GM19395 (cell line): ENCODE results near the gene GRIK1.

Experiments used
- ATAC-seq: cut with Tn5 transposase; IDR thresholded peaks from one replicate; pipeline ENCODE4 v1.9.1; 2021; ENCODE audit warnings: mild to moderate bottlenecking, moderate library complexity; ENCODE audit not compliant: unreplicated experiment

GRIK1 gene

DNA sequence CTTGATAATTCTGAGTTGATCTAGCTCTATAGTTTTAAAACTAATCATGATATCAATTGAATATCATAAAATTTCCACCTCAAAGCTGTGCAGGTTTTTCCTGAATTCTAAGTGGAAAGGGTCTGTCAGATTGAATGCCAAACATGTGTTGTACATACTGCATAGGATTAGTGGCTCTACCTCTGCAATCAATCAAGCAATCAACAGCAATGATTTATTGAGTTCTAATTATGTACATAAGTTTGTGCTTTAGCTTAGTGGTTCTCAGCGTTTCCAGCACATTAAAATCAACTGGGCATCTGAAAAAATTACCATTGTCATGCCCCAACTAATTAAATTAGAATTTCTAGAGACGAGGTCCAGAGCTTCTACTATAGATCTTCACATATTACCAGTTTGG is 389.6 kb downstream of the GRIK1 start:
- ATAC-seq: no peak

GRCh38 chr21:29549614-29550013 is 390.2 kb downstream of the GRIK1 start:
- no peak for ATAC-seq

- no peak for ATAC-seq
Observed at GRCh38 chr21:29547998-29548397, 391.8 kb downstream of the GRIK1 start.

DNA sequence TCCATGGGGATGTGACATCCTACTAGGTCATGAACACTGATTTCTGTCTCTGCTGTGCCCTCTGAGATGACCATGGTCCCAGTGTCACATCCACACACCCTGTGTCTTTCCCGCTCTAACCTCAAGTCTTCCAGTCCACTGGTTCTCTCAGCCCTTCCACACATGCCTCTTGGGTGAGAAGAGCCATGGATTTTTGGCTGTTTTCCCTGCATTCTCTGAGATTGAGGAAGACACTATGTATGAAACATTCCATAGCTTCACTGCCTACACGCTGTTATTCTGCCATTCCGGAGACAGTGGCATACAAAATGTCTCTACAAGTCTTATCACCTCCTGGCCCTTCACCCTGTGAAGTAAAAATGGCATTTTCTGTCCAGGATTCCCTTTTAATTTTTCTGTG is 393.7 kb downstream of the GRIK1 start:
- ATAC-seq: no peak

GRCh38 chr21:29540289-29540688 is 399.5 kb downstream of the GRIK1 start:
- no peak for ATAC-seq

GRCh38 chr21:29538115-29538514 is 401.7 kb downstream of the GRIK1 start:
- ATAC-seq: no peak

- ATAC-seq: no peak
Observed at GRCh38 chr21:29534448-29534847, 405.3 kb downstream of the GRIK1 start.

- ATAC-seq: no peak
Observed at GRCh38 chr21:29529139-29529538, 410.7 kb downstream of the GRIK1 start.

- no peak for ATAC-seq
Observed at GRCh38 chr21:29526545-29526944, 413.3 kb downstream of the GRIK1 start.

GRCh38 chr21:29524055-29524454 is 415.7 kb downstream of the GRIK1 start:
- ATAC-seq: no peak

GRCh38 chr21:29523646-29524045 is 416.1 kb downstream of the GRIK1 start:
- ATAC-seq: no peak

DNA sequence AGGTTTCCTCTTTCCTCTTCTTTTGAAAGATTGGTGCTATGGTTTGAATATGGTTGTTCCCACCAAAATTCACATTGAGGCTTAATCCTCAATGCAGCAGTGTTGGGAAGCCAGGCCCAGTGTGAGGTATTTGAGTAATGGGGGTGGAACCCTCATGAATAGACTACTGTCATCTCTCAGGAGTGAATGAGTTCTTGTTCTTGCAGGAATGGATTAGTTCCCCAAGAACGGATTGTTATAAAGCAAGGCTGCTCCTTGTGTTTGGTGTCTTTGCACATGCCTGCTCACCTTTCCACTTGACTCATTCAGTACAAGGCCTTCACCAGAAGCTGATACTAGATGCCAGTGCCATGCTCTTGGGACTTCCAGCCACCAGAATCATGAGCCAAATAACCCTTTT is 417.9 kb downstream of the GRIK1 start:
- ATAC-seq: no peak

DNA sequence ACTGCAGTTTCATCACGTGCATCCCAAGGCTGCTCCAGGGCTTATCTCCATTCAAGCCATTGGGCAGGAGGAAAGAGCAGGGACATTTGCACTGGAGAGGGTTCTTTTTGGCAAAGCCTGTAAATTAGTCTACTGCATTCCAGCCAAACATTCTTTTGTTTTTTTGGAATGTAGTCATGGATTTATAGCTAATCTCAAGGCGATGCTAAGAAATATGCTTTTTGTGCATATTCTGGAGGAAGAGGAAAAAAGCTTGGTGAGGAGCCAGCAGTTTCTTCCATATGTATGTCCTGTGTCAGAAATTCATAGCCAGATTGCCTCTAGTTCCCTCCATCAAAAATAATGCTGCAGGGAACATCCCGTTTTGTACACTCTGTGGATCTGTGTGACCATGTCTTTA is 419.6 kb downstream of the GRIK1 start:
- no peak for ATAC-seq

DNA sequence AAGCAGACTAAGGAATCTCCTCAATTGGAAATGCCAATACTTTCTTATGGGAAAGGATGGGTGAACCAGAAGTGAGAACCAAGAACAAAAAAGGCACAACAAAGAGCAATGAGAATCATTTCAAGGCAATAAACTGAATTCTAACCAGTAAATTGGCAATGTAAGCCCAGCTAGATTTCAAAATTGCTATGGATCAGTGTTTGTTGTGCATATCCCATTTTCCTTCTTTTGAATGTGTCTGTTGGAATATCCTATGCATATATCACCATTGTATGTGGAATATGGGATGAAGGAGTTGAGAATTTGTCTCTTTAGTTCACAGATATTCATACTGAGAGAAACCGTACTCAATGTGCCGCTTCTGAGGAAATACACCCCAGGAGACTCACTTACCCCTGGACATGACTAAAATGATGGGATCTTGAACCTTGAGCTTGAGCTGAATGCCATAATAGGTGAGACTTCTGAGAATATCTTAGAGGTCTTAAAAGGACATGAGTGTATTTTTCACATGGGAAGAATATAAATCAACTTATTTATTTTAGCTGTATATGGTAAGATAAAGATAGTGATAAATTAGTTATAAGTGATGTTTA is 425.0 kb downstream of the GRIK1 start:
- ATAC-seq: no peak

DNA sequence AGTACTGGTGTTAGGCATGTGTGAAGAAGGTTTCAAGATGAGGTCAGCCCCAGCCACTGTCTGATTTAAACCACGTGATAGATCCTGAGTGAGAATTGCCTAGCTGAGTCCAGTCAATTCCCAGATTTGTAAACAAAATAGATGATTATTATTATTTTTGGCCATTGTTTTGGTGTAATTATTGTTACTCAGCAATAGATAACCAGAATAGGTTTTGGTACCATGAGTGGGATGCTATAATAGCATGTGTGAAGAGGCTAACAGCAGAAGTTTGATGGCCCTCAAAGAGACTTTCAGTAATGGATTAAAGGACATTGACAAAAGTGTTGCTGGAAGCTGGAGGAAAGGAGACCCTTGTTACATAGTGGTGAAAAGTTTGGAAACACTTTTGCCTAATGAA is 426.3 kb downstream of the GRIK1 start:
- ATAC-seq: no peak

GRCh38 chr21:29511096-29511495 is 428.7 kb downstream of the GRIK1 start:
- ATAC-seq: no peak

DNA sequence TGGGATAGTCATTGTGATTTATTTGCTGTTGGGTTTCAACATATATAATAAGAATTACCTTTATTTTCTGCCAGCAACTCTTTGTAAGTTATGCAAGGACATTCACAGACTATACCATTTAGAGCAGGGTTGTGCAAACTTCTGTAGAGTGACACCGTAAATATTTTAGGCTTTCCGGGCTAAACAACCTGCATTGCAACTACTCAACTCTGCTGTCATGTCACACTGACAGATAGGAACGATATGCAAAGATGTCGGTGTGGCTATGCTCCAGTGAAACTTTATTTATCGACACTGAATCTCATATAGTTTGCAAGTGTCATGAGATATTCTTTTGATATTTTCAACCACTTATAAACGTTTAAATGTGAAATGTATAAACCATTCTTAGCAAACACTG is 430.7 kb downstream of the GRIK1 start:
- ATAC-seq: no peak

DNA sequence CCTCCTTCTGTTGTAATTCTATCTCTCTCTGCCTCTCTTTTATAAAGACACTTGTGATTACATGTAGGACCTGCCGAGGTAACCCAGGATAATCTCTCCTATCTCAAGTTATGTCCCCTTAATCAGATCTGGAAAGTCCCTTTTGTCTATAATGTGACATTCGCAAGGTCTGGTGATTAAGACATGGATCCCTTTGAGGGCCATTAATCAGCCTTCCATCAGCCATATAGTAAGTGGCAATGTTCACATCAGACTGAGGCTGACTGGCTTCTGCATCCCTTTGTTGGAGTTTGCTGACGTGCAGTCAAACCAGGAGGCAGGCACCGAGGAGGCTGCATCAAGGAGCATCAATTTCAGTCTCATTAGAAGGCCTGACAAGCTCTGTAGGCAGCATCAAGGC is 431.5 kb downstream of the GRIK1 start:
- no peak for ATAC-seq

- ATAC-seq: no peak
Observed at GRCh38 chr21:29506947-29507346, 432.8 kb downstream of the GRIK1 start.

- ATAC-seq: no peak
Observed at GRCh38 chr21:29506214-29506613, 433.6 kb downstream of the GRIK1 start.

GRCh38 chr21:29504751-29505321 is 435.0 kb downstream of the GRIK1 start:
- no peak for ATAC-seq

DNA sequence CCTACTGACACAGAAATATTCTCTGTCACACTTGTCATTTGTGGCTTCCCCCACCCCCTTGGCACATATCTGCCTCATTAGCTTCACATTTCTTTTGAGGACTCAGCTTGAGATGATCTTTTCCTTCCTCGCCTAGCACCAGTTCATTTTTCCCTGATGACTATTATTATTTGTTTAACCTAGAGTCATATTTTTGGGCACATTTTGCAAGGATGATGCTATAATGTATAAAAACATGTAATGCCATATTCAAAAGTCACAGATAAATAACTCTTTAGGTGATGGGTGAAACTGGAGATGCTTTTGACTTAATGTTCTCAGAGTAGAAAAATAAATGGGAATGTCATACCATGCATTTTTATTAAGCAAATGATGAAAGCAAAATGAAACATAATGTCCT is 438.3 kb downstream of the GRIK1 start:
- ATAC-seq: no peak

GRCh38 chr21:29499734-29500343 is 440.0 kb downstream of the GRIK1 start:
- no peak for ATAC-seq
